ENCODE data around the gene AFAP1L1.

- no peak for TF ChIP-seq CTCF (conservative IDR thresholded peaks at IDR 0.05; ENCODE audit: low read depth, low read length)
- no peak for TF ChIP-seq EZH2phosphoT487 (IDR thresholded peaks at IDR 0.05; ENCODE audit: borderline replicate concordance, low read length)
- no peak for TF ChIP-seq EZH2 (IDR thresholded peaks at IDR 0.05; ENCODE audit: low read length, unreplicated experiment)
Measured at GRCh38 chr5:149348518-149348917, 76.9 kb downstream of the AFAP1L1 start.
